ENCODE data around the gene CLSTN3. TPM values are rescaled to one million over a fixed set of nuclear protein-coding genes. Genes with fewer than 3 reads are reported as not detected.
A peak's percentile ranks its signal among the peaks of the same experiment; 100 is the strongest.

CLSTN3 gene
- total and polyA plus RNA-seq, 2 of the 13 experiments (the other 11 are each of a cell fraction or from before 2014, with no cell fraction given): 26.2 to 94.1 TPM

DNA sequence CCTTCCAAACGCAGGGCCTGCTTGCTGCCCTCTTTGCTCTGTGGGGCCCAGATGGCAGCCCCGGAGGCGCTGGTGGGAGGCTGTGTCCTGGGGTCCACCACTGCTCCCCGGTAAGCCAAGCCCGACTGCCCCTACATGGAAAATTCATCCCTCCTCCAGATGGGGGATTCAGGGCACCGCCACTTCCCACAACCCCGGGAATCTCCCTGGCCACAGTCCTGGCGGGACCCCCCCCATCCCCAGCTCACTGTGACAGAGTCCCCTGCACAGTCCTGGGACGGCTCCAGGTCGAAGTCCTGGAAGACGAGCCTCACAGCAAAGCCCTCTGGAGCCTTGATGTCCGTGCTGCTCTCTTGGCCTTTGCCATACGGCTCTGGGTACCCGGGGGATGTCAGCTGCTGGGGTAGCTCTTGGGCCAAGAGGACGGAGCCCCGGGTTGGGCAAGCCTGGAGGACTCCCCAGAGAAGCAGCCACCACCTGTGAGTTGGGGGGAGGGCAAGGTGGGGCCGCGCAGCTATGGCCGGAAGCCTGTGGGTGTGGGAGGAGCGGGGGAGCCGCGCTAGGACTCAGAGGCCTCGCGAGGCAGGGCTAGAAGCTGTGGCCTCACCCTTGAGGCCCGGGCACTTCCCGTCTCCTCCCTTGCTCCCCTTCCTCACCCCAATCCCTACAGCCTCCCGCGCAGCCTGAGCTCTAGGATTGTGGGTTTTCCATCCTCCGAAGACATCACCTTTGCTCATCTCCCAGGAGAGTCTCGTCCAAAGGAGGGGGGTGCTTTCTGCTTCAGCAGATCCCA, 22.0 kb upstream of the CLSTN3 start (continued):
- TF ChIP-seq, protein P1, sequence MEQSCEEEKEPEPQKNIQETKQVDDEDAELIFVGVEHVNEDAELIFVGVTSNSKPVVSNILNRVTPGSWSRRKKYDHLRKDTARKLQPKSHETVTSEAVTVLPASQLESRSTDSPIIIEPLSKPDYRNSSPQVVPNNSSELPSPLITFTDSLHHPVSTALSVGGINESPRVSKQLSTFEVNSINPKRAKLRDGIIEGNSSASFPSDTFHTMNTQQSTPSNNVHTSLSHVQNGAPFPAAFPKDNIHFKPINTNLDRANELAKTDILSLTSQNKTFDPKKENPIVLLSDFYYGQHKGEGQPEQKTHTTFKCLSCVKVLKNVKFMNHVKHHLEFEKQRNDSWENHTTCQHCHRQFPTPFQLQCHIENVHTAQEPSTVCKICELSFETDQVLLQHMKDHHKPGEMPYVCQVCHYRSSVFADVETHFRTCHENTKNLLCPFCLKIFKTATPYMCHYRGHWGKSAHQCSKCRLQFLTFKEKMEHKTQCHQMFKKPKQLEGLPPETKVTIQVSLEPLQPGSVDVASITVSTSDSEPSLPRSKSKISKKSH (CRISPR knock-in tag; IDR thresholded peaks at IDR 0.05; ENCODE audit: borderline replicate concordance): peak; percentile 48; the same call in 1 of the 2 replicates
- TF ChIP-seq ZNF101 (CRISPR knock-in tag; IDR thresholded peaks at IDR 0.05; ENCODE audit: borderline replicate concordance, low read depth) (peak; percentile 77; the same call in 1 of the 2 replicates), SETDB1 (CRISPR knock-in tag; IDR thresholded peaks at IDR 0.05; ENCODE audit: borderline replicate concordance) (no peak), SMYD3 (CRISPR knock-in tag; IDR thresholded peaks at IDR 0.05) (0 out of 2 replicates have a peak, but pooled peaks have one; percentile 32), DR1 (CRISPR knock-in tag; IDR thresholded peaks at IDR 0.05) (peak; percentile 54; the same call in 1 of the 2 replicates), ZNF136 (CRISPR knock-in tag; IDR thresholded peaks at IDR 0.05; ENCODE audit: low read depth) (no peak), ERF (CRISPR knock-in tag; IDR thresholded peaks at IDR 0.05) (peak; percentile 53; the same call in 1 of the 2 replicates), RARA (CRISPR knock-in tag; IDR thresholded peaks at IDR 0.05) (peak; percentile 52; the same call in 1 of the 2 replicates), ZSCAN30 (CRISPR knock-in tag; IDR thresholded peaks at IDR 0.05) (no peak)
- TF ChIP-seq, protein P2, sequence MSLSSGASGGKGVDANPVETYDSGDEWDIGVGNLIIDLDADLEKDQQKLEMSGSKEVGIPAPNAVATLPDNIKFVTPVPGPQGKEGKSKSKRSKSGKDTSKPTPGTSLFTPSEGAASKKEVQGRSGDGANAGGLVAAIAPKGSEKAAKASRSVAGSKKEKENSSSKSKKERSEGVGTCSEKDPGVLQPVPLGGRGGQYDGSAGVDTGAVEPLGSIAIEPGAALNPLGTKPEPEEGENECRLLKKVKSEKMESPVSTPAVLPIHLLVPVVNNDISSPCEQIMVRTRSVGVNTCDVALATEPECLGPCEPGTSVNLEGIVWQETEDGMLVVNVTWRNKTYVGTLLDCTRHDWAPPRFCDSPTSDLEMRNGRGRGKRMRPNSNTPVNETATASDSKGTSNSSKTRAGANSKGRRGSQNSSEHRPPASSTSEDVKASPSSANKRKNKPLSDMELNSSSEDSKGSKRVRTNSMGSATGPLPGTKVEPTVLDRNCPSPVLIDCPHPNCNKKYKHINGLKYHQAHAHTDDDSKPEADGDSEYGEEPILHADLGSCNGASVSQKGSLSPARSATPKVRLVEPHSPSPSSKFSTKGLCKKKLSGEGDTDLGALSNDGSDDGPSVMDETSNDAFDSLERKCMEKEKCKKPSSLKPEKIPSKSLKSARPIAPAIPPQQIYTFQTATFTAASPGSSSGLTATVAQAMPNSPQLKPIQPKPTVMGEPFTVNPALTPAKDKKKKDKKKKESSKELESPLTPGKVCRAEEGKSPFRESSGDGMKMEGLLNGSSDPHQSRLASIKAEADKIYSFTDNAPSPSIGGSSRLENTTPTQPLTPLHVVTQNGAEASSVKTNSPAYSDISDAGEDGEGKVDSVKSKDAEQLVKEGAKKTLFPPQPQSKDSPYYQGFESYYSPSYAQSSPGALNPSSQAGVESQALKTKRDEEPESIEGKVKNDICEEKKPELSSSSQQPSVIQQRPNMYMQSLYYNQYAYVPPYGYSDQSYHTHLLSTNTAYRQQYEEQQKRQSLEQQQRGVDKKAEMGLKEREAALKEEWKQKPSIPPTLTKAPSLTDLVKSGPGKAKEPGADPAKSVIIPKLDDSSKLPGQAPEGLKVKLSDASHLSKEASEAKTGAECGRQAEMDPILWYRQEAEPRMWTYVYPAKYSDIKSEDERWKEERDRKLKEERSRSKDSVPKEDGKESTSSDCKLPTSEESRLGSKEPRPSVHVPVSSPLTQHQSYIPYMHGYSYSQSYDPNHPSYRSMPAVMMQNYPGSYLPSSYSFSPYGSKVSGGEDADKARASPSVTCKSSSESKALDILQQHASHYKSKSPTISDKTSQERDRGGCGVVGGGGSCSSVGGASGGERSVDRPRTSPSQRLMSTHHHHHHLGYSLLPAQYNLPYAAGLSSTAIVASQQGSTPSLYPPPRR (CRISPR knock-in tag; IDR thresholded peaks at IDR 0.05; ENCODE audit: borderline replicate concordance): 0 out of 2 replicates have a peak, but pooled peaks have one; percentile 17
- TF ChIP-seq, protein P3, sequence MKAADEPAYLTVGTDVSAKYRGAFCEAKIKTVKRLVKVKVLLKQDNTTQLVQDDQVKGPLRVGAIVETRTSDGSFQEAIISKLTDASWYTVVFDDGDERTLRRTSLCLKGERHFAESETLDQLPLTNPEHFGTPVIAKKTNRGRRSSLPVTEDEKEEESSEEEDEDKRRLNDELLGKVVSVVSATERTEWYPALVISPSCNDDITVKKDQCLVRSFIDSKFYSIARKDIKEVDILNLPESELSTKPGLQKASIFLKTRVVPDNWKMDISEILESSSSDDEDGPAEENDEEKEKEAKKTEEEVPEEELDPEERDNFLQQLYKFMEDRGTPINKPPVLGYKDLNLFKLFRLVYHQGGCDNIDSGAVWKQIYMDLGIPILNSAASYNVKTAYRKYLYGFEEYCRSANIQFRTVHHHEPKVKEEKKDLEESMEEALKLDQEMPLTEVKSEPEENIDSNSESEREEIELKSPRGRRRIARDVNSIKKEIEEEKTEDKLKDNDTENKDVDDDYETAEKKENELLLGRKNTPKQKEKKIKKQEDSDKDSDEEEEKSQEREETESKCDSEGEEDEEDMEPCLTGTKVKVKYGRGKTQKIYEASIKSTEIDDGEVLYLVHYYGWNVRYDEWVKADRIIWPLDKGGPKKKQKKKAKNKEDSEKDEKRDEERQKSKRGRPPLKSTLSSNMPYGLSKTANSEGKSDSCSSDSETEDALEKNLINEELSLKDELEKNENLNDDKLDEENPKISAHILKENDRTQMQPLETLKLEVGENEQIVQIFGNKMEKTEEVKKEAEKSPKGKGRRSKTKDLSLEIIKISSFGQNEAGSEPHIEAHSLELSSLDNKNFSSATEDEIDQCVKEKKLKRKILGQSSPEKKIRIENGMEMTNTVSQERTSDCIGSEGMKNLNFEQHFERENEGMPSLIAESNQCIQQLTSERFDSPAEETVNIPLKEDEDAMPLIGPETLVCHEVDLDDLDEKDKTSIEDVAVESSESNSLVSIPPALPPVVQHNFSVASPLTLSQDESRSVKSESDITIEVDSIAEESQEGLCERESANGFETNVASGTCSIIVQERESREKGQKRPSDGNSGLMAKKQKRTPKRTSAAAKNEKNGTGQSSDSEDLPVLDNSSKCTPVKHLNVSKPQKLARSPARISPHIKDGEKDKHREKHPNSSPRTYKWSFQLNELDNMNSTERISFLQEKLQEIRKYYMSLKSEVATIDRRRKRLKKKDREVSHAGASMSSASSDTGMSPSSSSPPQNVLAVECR (CRISPR knock-in tag; IDR thresholded peaks at IDR 0.05; ENCODE audit: borderline replicate concordance): peak; percentile 81
- TF ChIP-seq, protein P4, sequence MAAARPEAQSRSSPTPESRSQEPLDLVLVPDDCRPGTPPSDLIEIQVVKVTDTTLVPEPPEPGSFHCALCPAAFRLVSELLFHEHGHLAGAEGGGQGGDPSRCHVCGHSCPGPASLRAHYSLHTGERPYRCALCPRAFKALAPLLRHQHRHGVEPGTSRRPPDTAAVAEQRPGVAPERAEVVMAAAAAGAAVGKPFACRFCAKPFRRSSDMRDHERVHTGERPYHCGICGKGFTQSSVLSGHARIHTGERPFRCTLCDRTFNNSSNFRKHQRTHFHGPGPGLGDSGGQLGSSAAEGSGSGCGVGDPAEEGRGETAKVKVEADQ (CRISPR knock-in tag; IDR thresholded peaks at IDR 0.05; ENCODE audit: borderline replicate concordance): peak; percentile 61; the same call in 1 of the 2 replicates
- TF ChIP-seq, protein P5, sequence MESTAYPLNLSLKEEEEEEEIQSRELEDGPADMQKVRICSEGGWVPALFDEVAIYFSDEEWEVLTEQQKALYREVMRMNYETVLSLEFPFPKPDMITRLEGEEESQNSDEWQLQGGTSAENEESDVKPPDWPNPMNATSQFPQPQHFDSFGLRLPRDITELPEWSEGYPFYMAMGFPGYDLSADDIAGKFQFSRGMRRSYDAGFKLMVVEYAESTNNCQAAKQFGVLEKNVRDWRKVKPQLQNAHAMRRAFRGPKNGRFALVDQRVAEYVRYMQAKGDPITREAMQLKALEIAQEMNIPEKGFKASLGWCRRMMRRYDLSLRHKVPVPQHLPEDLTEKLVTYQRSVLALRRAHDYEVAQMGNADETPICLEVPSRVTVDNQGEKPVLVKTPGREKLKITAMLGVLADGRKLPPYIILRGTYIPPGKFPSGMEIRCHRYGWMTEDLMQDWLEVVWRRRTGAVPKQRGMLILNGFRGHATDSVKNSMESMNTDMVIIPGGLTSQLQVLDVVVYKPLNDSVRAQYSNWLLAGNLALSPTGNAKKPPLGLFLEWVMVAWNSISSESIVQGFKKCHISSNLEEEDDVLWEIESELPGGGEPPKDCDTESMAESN (CRISPR knock-in tag; conservative IDR thresholded peaks at IDR 0.05): no peak

All from HepG2 (cell line).